ENCODE measurements around the gene STKLD1.
"Not testable (repeated sequence)": the region's sequence is repeated elsewhere in the genome, so short reads cannot be mapped to it uniquely, and the experiment has no call there.

STKLD1 gene

DNA sequence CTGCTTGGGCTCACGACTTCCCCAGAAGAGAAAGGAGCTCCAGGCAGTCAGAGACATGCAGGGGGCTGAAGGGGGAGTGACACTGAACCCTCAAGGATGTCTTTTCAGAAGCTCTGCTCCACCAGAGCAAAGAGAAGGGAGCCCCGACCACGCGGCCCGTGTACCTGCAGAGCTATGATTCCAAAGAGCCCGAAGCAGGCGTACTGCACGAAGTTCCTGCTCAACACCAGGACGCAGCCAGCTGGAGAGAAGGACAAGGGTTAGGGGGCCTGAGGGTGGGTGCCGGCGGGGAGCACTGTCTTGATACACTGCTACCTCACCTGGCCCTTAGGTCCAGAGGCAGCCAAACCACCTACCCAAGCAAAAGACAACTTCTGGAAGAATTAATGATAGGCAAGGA is 9.7 kb upstream of the STKLD1 start:
- DNase-seq: no peak

DNA sequence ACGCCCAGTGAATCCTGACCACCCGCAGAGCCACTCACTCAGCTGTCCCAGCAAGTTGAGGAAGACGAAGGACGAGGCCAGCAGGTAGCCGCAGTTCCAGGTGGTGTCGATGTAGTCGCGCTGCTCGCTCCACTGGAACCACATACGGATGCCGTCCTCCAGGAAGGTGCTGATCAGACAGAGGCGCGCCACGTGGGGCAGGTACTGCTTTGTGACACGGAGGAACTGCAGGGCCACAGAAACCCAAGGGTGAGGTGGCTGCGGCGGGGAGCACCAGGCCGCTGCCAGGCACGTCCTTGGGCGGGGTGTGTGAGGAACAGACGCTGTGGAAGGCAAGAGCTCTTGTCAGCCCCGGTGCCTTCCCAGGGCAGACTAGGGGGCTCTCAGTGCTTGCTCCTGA is 8.9 kb upstream of the STKLD1 start:
- DNase-seq: no peak

DNA sequence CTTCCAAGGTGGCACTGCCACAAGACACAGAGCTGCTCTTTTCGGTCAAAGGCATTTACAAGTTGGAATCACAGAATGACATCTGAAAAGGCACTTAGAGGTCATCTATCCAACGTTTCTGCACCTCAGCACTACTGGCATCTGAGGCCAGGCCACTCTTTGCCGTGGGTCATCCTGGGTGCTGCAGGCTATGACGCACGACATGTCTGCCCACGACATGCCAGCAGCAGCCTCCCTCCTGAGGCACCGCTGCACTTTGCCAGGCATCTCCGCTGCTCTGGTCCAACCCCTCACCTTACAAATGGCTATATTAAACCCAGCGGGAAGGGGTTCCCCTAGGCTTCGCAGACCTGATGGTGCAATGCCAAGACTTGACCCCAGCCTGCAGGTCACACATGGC is 8.4 kb upstream of the STKLD1 start:
- no peak for DNase-seq

DNA sequence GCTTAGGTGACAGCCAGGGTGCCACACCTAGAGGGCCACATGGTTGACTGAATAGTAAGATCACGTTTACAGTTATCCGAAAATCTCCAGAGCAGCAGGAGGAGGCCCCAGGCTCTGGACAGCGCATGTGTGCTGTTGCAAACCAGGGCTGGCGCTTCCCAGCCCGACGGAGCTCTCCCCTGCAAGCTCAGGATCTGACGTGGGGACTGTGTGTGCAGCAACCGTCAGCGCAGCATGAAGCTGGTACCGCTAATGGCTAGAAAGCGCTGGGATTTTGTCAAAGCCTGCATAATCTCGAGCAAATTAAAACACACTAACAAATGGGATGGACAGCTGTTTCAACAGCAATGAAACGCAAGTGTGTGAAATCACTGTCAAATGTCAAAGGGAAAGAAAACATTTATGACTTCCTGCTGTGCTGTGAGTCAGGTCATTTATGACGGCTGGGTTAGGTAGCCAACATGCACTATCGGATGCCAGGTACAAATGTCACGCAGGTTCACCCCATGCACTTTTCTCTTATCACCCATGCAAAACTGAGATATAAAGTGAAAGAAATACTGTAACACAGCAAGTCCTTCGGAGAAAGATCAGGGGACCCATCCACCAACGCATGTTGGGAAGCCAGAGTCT is 7.8 kb upstream of the STKLD1 start:
- no peak for DNase-seq

DNA sequence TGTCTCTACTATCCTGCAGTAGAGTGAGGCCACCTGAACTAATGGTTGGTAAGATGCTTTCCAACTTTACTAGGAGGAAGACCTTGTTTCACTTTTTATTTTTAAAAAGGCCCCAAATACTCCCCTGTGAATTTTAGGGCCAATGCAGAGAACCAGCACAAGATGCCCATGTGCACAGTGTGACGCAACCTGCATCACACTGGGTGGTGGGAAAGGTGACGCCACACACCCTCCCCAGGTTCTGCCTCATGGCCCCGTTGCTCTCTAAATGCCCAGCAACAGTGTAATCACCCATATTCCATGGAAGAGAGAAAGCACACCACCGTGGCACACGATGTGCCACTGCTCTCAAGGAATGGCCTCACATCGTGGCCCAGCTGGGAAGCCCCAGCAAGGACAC is 6.7 kb upstream of the STKLD1 start:
- DNase-seq: no peak

DNA sequence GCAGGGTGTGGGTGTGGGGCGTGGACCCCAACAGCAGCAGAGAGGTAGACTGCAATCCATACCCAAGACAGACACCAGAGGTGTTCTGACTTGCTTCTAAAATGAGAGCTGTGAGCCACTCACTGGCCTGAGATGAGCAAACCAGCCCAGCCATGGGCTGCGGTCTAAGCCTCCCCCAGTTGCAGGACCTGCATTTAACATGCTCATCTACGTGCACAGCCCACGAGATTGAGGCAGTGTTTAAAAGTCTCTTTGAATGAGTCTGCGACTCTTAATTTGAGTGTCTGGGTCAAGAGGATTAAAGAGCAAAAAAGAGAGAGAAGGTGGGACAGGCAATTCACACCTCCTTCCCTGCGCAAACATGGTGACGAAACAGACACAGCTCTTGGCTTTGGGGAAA is 6.2 kb upstream of the STKLD1 start:
- no peak for DNase-seq

DNA sequence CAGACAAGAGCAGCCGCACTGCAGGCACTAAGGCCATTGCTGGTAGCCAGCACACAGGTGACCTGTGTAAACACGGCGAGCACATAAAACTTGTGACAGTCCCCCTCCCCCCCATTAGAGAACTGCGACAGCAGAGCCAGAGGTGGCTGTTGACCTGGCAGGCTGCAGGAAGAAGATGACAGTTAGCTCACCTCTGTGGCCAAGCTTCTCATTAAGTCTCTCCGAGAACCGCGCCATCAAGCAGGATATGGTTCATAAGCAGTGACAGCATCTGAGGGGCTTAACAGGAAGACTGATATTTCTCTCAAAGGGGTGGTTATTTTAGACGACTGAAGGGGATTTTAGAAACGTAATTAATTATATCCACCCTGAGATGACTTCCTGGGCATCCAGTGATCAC is 5.5 kb upstream of the STKLD1 start:
- DNase-seq: no peak

DNA sequence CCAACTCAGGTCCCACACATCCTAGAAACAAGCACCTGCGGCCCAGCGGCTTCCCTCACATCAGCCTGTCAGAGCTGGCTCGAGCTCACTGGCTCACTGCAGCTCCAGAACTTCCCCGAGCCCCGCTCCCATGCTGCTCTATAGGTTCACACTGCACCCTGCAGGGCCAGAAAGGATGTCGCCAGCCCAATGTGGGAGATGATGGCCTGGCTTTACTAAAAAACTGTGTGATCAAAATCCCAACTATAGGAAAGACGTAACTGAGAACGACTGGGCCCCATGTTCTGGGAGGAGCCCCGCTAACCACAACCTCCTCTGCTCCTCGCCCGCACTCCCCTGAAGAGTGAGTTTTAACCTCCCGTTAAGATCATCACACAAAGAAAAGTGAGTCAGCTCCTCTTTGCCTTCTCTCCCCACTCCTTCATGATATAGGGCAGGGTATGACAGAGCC is 4.9 kb upstream of the STKLD1 start:
- no peak for DNase-seq

DNA sequence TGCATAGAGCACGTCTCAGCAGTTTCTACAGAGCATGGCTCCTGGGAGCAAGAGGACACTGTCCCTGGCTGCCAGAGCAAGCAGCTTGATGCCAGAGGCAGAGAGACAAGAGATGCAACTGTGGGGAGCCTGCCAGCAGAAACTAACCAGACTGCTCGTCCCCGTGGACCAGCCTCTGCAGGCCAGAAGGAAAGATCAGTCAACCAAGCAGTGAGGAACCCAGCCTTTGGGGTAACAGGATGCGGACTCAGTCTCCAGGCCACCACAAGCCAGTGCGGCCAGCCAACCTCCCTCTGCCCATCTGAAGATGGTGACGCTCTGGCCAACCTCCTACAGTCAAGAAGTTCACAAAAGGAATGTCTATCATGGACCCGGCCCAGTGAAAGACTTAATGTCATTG is 4.0 kb upstream of the STKLD1 start:
- DNase-seq: no peak

DNA sequence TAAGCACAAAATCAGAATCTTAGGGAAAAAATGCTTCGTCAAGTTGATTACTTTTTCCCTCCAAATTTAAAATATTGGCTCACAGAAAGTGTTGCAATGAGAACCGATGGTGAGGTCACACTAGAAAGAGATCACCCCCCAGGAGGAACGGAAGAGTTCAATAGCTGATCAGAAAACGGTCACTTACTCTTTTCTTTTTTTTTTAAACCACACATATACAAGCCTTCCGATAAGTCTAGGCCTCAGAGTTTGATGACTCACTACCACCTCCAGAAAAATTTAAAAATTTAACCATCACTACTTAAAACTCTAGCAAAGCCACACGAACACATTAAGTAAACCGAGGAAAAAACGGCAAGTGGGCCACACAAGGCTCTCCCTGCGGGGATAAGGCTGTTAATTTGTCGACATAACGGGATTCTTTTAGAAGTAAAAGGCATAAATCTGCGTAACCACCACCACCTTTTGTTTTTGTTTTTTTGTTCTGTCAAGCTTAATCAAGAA is 1.5 kb upstream of the STKLD1 start:
- peak; percentile 7 for DNase-seq

DNA sequence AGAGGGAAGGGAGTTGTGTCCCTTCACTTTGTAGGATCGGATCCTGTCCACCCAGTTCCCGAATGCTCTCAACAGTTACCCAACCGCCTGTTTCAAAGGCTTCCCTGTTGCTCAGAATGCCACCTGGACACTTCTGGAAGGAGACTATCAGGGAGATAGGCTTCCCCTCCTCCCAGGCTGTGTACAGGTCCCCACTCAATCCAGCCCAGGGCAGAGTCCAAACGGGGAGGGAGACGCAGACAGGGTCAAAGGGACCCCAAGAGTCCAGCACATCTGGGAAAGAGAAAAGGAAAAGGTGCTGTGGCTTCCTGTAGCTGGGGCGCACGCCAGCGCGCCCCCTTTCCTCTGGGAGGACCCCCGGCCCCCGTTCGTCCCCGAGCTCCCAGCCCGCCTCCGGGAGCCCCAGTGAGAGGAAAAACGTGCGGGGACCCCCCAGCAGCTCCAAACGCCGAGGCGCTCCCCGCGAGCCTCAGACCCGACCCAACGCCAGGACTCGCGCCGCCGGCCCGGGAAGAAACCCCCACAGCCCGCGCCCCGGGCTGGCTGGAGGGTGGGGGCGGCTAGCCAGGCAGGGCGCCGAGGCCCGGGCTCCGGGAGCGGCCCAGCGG is 946 bp upstream of the STKLD1 start:
- DNase-seq: peak; percentile 7

DNA sequence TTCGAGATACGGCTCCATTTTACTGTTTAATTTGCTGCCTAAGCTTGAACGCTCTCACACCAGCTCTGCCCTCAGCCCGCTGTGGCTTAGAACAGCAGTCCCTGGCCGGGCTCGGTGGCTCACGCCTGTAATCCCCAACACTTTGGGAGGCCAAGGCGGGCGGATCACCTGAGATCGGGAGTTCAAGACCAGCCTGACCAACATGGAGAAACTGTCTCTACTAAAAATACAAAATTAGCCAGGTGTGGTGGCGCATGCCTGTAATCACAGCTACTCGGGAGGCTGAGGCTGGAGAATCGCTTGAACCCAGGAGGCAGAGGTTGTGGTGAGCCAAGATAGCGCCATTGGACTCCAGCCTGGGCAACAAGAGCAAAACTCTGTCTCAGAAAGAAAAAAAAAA is 1.1 kb downstream of the STKLD1 start:
- DNase-seq: not testable (repeated sequence)

DNA sequence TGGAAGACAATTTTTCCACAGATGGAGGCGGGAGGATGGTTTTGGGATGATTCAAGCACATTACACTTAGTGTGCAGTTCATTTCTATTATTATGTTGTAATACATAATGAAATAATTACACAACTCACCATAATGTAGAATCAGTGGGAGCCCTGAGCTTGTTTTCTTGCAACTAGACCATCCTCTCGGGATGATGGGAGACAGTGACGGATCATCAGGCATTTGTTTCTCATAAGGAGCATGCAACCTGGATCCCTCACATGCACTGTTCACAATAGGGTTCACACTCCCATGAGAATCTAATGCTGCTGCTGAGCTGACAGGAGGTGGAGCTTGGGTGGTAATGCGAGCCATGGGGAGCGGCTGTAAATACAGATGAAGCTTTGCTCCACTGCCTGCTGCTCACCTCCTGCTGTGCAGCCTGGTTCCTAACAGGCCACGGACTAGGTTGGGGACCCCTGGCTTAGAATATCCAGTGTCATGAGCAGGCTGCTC is 1.6 kb downstream of the STKLD1 start:
- DNase-seq: no peak

DNA sequence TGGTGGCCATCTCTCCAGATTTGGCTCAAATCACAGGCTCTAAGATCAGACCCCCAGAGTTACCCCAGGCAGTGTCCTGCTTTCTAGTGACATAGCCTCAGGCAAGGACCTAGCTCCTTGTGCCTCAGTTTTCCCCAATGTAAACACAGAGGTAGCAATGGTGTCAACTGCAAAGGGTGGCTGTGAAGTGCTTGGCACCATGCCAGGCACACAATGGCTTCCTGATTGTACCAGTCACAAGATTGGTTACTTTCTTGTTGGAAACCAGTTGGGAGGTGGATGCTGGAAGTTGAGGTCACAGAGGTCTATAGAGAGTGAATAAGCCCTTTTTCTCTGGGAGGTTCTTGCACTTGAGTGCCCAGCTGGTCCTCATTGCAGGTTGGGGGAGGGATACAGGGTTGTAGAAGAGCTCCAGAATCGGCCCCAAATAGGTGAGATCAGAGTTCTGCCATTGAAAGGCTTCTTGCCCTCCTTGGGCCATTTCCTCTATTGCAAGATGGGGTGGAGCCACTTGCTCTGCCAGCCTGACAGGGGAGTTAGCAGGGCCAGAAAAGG is 2.3 kb downstream of the STKLD1 start:
- DNase-seq: no peak

DNA sequence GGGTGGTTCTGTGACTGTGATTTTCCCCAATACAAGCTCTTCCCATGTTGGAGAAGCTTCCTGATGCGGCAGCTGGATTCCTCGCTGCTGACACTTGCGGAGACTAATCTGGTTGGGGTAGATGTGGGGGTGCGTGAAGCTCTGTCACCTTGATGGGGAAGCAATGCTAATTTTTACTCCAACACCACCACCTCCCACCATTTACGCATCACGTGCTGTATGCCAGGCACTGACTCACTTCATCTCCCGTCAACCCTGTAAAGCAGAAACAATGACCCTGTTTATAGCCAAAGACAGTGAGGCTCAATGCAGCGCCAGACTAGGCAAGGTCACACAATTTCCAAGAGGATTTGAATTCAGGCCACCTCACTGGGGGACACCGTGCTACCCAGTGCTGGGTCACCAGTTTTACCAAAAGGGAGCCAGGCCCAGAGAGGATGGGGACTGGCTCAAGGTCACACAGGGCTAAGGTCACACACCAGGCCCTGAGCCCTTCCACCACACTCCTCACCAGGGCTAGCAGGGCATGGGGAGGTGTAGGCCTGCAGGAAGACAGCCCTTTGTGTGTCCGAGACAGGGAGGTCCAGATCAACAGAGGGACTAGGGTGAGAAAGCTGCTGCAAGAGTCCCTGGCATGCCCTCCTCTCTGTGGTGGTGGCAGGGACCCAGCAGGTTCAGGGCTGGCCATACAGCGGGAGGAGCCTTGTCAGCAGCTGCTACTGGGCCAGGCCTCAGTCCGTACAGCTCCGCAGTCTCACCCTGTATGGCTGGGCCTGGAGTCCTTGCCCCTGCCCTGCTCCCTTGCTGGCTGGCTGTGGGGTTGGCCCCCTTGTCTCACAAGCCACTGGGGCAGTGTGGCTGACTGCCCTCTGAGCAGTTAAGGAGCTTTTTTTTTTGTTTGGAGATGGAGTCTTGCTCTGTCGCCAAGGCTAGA is 3.3 kb downstream of the STKLD1 start:
- DNase-seq: no peak

DNA sequence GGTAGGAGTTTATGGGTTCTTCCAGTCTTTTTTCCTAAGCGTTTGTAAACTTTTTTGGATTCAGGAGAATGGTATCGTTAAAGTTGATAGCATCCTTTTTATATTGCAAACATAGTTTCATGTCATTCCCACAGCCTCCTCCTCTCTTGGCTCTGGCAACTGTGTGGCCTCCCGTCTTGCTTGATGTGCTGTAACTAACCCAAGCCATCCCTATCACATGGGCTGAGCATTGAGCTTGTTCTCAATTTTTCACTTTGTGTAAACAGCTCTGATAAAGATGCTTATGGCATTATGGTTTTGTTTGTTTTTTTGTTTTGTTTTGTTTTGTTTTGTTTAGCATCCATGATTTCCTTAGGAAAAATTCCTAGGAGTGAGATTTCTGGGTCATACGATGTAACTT is 4.6 kb downstream of the STKLD1 start:
- no peak for DNase-seq

DNA sequence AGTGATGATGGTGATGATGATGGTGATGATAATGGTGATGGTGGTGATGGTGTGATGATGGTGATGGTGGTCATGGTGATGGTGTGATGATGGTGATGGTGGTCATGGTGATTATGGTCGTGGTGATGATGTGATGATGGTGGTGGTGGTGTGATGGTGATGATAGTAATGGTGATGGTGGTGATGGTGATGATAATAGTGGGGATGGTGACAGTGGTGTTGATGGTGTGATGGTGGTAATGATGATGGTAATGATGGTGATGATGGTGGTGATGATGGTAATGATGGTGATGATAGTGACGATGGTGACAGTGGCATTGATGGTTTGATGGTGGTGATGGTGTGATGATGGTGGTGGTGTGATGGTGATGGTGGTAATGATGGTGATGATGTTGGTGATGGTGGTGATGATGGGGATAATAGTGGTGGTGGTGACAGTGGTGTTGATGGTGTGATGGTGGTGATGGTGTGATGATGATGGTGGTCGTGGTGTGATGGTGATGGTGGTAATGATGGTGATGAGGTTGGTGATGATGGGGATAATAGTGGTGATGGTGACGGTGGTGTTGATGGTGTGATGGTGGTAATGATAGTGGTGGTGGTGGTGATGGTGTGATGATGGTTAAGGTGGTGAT is 6.5 kb downstream of the STKLD1 start:
- DNase-seq: no peak

DNA sequence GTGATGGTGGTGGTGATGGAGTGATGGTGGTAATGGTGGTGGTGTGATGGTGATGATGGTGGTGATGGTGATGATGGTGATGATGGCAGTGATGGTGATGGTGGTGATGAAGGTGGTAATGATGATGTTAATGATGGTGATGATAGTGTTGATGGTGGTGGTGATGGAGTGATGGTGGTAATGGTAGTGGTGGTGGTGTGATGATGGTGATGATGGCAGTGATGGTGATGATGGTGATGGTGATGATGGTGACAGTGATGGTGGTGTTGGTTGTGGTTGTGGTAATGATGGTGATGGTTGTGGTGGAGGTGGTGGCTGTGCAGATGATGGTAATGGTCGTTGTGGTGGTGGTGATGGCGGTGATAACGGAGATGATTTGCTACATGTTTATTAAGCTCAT is 7.3 kb downstream of the STKLD1 start:
- no peak for DNase-seq

DNA sequence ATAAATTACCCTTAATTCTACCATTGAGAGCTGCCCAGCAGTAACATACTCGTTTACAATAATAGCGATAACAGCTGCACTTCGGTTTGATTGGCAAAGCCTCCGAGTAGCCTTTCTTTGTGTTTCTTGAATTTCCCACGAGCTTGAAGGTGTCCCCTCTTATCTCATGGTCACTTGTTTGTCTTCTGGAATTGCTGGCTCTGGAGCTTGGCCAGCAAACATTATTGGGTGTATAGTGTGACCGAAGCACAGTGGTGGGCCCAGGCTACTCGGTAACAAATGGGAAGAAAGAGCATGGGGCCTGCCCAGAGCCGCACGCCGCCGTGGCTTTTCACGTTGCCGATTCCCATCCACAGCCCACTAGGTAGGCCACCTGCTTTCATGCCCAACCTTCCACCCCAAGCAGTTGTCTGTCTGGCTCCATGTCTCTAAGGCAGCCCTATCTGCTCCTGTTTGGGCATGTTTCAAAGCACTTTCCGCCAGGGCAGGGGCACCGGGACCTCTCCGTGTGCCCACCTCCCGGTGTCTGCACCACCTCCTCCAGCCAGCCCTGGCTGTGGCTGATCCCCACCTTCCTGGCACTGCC is 8.7 kb downstream of the STKLD1 start:
- no peak for DNase-seq

DNA sequence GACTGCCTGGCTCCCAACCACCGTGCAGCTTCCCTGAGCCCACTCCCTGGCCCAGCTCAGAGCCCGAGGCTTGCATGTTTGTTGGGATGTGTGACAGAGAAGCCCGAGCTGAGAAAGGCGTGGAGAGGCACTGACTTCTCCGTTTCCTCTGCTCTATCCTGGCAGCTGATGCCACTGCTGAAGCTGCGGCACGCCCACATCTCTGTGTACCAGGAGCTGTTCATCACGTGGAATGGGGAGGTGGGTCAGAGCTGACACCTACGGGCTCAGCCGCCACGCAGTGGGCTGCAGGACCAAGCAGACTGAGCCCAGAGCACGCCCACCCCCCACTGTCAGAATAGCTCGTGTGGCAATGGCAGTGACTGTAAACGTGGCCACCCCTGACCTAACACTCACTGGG is 9.3 kb downstream of the STKLD1 start:
- DNase-seq: no peak

DNA sequence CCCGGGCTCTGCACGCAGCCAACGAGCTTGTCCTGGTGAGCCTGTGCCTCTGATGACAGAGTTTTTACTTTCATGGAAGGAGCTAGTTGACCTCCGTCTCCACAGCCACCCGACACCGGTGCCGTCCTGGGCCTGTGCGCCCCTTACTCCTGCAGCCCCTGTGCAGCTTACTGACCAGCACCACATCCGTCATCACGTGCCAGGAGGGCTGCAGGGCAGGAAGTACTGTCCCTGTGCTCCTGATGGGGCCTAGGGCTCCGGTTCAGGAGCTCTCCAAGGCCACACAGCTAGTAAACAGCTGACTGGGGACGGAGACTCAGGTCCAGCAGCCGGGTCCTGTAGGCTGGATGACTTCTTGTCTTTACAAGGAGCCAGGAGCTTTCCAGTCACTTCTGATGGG is 10.2 kb downstream of the STKLD1 start:
- no peak for DNase-seq

DNA sequence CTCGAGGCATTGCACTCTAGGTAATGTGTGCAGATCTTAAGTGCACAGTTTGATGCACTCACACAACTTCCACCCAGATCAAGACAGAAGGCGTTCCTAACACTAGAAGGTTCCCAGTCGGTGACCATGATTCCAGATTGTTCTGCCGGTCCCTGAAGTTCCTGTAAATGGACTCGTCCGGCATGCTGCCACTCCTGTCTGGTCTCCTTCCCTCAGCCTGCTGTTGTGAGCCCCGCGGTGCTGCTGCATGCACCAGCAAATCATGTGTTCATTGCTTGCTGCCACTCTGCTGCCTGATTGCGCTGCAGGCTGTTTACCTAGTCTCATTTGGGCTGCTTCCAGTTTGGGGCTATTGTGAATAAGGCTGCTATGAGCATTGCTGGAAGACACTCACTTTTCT is 11.5 kb downstream of the STKLD1 start:
- DNase-seq: no peak

Measured in GF-D8 (cell line).